Measurements from ENCODE around the gene CANX.

Gene CANX

DNA sequence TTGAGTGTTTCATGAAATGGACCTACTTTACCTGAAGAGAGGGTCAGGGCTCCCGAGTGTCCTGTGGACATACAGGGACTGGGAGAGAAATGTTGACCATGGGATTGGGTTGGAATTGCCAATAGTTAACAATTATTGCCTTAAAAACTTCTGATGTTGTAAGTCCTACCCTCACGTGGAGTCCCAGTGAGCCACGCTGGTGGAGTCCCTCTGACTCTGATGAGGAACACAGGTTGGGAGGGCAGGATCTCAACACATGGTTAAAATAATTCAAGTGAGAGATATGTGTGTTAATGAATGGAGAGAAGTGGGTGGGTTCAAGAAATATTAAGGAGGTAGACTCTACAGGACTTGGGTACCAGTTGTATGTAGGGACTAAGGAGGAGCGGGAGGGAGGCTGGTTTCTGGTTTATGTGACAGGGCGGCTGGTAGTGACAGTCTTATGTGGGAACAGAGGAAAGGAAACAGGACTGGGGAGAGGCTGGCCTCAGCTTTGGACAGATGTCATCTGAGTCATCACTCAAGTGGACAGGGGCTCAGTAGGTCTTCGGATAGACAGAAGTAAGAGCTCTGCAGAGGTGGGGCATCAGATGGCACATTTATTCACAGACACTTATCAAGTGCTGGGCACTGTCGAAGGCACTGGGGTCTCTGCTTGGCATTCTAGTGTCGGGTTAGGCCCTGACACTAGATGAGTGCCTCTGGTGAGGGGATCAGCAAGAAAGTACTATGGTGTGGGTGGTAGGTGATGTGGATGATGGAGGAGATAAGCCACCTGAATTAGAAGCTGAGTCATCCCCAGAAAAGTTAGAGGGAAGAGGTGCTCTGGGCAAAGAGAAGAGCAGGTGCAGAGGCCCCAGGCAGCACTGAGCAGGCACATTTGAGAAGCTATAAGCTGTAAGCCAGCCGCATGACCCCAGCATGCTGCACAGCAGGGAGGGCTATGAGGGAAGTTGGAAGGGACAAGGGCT lies 61.1 kb downstream of the CANX start:
- no peak for DNase-seq

DNA sequence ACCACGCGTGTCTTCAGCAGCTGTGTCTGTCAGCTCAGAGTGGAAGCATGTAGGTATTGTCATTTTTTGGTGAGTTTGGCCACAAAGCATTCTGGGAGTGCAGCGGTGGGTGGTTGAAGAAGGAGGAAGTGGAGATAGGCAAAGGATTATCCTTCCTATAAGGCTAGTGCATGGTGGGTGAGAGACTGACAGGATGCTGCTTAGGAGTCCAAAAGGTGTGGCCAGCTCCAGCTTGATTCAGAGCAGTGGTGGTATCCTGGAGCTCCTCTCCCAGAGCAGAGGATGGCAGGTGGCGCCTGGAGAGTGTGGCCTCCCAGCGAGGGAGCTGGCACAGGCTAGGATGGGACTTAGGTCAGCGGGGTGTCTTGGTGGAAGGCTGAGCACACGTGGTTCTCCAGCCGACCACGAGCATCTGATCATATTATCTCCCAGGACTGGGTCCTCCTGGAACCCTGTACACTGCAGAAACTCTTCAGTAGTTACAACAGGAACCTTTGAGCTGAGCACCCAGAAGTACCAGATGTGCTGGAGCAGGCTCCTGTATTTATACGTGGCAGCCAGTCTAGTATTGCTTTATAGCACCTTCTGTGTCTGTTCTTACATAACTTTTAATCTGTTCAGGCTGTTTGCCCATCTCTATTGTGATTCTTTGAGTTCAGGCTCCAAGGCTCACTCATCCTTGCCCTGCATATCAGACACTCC lies 63.5 kb downstream of the CANX start:
- no peak for DNase-seq

DNA sequence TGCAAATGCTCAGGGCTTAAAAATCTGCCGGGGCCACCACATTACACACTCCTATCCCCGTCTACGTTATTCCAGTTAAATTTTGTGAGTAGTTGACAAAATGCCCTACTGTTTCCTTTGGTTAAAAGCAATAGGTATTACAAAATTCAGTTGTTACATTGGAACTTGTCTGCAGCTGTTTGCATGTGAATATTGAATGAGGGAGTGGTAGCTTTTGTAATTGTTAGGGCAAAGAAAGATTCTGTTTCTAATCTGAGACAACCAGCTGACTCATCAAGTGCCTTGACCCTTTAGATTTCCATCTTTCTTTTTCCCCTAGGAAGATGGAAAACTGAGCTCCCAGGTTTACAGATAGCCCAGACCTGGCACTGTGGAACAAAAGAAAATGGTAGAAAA lies 64.0 kb downstream of the CANX start:
- no peak for DNase-seq

DNA sequence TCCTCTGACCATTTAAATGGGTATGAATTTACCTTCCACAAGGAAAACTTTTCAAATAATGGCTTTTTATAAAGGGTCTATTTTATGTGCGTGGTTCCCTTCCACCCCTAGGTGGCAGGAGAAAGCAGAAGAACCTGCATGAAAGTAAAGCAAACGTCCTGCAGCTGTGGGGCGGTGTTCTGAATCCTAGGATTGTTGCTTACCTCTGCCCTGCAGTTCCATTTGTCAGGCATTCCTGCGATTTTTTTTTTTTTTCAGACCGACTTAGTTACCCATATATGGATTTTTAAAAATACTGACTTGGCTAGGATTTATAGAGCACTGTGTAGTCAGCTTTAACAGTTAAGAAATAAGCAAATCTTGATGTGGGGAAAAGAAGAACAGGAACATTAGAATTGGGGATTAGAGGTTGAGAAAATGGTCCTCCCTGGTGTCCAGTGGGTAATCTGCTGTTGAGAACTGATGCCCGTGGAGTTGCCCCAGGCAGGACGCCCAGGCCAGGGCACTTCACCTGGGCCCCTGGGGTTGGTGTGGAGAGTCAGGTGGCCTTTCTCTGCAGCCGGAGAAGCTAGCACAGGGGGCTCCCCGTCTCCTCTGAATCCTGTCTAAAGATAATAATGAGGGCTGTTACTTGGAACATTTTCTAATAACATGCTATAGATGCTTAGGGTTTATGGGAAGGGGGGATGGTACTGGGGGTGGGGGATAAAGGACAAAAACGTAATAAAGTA lies 64.6 kb downstream of the CANX start:
- peak; percentile 13 for DNase-seq

DNA sequence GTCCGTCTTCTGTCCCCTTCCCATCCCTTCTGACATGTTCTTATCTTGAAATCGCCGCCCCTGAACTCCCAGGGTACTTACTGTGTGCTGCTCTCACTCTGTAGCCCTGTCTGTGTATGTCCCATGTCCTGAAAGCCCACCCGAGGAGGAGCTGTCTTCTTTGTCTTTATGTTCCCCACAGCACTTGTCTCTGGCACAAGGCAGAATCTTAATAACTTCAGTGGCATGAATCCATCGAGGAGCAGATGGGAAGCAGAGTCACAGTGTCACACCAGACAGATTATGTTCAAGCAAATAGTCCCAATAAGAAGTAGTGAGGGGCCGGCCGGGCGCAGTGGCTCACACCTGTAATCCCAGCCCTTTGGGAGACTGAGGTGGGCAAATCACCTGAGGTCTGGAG lies 65.3 kb downstream of the CANX start:
- no peak for DNase-seq

DNA sequence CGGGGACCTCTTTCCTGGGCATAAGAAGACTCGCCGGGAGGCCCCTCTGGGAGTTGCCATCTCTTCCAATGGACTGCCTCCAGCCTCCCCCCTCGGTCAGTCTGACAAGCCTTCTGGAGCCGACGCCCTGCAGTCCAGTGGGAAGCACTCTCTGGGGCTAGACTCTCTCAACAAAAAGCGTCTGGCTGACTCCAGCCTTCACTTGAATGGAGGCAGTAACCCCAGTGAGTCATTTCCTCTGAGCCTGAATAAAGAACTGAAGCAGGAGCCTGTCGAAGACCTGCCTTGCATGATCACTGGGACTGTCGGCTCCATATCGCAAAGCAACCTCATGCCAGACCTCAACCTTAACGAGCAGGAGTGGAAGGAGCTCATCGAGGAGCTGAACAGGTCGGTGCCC lies 66.6 kb downstream of the CANX start:
- DNase-seq = no peak

DNA sequence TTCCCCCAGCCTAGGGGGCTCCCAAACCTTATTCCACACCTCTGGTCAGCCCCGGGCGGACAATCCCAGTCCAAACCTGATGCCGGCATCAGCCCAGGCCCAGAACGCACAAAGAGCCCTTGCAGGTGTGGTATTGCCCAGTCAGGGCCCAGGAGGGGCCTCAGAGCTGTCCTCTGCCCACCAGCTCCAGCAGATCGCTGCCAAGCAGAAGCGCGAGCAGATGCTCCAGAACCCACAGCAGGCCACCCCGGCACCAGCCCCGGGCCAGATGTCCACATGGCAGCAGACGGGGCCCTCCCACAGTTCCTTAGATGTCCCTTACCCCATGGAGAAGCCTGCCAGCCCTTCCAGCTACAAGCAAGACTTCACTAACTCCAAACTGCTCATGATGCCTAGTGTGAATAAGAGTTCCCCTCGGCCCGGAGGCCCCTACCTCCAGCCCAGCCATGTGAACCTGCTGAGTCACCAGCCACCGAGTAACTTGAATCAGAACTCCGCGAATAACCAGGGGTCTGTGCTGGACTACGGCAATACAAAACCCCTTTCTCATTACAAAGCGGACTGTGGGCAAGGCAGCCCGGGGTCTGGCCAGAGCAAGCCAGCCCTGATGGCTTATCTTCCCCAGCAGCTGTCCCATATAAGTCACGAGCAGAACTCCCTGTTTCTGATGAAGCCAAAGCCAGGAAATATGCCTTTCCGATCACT lies 67.4 kb downstream of the CANX start:
- no peak for DNase-seq

DNA sequence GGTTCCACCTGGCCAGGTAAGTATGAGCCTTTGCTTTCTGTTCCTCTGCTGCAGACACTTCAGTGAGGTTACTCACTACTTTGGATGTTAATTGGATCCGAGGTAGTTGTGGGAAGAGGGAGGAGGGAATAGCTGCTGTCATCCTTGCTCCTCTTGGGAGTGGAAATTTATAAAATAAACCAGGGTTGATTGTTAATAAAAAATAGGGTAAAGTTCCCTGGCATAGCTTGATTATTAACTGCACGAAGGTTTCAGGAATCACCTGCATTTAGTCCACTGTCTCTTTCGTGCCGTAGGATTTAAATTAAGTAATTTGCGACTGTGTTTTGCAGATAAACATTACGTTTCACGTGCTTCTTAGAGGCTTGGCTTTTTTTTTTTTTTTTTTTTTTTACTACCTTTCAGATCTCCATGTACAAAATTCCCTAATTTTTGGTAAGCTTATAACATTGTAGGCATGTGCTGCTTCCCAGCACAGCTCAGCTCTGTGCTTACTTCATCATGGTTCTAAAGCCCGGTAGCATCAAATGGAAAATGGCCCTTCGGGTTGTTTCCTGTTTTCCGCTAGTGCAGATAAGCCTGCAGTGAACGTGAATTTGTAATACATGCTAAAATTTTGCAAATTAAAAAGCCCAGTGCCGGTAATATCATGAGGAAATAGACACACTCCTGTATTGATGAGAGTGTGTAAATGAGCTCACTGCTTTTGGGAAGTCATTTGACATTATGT lies 68.1 kb downstream of the CANX start:
- DNase-seq = no peak

DNA sequence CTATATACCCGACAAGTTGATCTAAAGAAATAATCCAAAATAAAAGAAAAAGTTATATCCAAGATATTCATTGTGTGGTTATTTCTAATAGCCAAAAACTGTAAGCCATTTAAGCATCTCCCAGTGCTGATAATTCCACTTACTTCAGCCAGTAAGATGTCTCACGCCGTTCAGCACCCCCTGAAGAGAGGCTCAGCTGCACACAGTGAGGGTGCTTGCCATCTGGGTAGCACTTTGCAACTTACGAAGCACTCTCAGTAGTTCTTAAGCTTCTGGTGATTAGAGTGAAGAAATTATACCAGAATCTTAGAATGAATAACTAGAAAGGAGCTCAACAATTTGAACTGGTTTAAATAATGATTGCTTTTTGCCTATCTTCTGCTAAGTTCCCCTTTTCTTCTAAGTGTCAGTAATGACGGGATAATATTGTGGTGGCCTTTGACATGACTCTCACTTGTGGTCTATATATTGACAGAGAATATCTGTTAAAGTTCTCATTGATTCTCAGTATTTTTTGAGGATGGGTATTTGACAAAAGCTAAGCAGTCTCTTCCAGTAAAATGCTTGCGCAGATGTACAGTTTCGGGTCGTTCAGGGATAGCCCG lies 68.8 kb downstream of the CANX start:
- no peak for DNase-seq

DNA sequence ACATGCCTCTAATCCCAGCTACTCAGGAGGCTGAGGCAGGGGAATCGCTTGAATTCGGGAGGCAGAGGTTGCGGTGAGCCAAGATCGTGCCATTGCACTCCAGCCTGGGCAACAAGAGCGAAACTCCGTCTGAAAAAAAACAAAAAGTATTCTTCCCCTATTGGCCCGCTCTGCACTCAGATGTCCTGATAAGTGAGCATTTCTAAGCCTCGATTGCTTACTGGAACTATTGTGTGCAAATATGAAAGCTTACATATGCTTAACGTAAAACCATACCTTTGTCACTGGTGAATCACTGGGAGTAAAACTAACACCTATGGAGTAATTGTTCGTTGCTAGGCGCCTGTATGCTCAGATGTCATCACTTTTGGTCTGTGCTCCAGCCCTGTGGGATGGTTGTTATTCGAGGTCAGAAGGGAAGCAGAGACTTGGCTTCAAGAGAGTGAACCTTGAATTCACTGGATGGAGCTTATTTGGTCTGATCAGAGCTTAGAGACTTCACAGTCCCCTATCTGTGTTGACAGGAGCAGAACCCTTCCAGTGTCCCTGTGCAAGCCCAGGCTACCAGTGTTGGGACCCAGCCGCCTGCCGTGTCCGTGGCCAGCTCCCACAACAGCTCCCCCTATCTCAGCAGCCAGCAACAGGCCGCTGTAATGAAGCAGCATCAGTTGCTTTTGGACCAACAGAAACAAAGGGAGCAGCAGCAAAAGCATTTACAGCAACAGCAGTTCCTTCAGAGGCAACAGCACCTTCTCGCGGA lies 69.7 kb downstream of the CANX start:
- DNase-seq = no peak

DNA sequence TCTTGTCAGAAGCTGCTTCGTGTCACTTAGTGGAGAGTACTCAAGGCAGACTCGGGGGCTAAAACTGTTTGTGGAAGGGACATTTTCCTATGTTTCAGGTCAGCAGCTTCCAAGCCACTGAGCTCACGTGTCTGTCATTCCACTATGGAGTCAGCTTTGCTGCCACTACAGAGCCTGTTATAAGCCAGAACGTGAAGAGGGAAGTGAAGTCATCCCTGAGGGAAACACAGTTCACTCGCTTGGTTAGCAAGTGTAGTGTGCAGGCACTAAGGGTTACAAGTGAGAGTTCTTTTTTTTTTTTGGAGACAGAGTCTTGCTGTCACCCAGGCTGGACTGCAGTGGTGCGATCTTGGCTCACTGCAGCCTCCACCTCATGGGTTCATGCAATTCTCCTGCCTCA lies 70.5 kb downstream of the CANX start:
- DNase-seq = no peak

DNA sequence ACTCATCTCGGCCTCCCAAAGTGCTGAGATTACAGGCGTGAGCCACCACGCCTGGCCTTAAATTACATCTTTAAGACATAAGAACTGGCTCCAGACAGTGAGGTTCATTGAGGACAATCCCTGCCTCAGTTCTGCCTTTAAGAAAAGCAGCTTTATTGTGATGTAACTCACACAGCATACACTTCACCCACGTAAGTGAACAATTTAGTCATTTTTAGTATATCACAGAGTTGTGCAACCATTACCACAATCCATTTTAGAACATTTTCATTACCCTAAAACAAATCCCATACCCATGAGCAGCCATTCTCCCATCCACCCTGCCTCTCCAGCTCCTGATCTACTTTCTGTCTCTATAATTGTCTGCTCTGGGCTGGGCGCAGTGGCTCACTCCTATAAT lies 71.0 kb downstream of the CANX start:
- DNase-seq = no peak

DNA sequence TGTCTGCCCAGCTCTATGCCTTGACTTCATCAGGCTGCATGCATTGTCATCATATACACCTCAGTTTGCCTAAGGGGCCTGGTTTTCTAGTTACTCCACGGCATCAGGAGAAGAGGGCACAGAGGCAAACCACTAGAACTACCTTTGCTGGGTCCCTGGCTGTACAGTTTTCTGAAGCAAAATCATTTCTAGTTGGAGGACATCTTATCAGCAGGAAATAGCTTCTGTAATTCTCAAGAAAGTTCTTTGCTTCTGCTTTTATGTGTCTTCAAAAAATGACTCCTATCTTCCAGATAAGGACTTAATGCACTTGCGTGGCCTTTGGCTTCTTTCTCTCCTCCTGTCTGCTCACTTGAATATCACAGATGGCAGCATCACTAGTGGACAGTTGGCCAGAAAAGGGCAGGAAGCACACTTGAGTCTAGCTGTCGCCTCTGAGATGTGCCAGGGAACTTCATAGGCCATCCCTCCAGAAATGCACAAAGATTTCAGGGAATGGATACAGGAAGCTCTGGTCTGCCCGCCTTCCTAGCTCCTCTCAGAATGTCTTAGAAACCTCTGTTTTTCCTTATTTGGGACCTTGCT lies 72.6 kb downstream of the CANX start:
- DNase-seq = no peak

DNA sequence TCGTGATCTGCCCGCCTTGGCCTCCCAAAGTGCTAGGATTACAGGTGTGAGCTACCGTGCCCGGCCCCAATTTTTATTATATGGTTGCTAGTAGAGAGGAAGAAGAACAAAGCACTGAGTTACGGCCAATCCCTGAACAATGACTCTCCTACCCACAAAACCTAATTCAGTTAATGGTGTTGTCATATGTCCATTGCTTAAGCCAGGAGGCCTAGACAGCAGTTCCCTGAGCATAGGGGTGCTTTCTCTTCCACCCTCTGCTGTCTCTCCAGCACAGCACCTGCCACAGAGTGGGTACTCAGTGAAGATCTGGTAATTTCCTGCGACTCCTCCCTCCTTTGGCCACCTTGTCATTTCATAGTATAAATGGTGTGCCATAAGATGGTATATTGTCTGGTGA lies 73.6 kb downstream of the CANX start:
- DNase-seq = no peak

DNA sequence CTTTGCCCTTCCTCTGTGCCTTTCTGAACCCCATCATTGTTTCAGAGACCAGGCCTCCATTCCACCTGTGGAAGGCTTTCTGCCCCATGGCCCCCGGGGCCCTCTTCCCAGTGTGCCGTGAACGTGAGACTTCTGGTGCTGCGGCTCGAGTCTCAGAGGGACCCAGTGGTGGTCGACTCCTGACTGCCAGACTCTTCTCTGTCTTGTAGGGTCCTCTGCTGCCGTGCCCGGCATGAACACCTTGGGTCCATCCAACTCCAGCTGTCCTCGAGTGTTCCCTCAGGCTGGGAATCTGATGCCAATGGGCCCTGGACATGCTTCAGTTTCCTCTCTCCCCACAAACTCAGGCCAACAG lies 74.9 kb downstream of the CANX start:
- no peak for DNase-seq

DNA sequence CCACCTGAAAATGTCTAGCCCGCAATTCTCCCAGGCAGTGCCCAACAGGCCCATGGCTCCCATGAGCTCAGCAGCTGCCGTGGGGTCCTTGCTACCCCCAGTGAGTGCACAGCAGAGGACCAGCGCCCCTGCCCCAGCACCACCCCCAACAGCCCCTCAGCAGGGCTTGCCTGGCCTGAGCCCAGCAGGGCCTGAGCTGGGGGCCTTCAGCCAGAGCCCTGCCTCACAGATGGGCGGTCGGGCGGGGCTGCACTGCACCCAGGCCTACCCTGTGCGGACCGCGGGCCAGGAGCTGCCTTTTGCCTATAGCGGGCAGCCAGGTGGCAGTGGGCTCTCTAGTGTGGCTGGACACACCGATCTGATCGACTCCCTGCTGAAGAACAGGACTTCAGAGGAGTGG lies 75.7 kb downstream of the CANX start:
- DNase-seq = no peak

DNA sequence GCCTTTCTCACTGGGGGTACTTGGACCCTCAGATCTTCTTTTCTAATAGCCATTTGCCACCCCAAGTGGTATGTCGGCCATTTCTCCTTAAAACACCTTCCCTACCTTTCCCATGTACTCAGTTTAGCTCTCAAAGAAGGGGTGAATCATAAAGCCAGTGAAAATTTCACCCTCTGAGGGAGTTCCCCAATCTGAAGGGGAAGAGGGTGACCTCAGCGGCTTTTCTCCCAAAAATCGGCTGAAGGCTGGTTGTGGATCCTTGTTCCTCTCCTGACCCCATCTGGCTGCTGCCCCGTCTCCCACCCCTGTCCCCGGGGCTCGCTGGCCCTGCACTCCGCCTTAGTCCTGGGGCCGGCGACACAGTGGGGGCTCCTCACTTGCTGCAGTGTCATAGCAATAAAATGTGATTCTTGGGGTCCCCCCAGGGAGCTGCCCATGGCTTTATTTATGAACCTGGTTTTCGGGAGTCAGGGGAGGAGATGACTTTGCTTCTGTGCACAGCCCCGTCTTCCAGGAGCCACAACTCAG lies 77.7 kb downstream of the CANX start:
- no peak for DNase-seq

DNA sequence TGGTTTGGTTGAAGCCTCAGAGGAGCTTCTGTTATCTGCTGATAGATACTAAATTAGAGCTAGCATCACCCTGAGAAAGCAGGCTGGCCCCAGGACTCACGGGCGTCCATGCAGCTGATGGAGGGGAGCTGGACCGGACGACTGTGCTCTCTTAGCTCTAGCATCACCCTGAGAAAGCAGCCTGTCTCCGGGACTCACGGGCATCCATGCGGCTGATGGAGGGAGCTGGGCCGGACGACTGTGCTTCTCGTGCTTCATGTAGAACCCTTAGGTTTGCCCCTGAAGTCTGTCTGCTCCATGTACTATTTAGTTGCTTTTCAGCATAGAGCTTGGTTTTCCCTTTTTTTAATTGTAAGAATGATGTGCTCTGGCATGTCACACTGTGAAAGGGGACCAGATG lies 78.7 kb downstream of the CANX start:
- DNase-seq = no peak

DNA sequence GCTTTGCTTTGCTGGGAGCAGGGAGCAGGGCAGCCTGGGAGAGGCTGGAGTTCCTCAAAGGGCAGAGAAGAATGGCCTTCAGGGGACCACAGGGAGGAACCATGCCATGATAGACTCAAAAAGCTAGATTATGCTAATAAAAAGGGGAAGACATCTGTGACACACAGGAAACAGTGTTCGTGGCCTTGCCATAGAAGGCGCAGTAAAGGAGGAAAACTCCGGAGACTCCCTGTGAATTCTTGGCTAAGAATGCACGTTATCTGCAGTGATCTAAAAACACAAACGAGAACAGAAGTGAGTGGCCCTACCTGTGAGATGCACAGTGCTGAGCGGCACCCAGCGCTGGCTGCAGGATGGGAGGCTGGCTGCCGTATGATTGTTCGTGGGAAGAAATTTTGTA lies 79.1 kb downstream of the CANX start:
- no peak for DNase-seq

DNA sequence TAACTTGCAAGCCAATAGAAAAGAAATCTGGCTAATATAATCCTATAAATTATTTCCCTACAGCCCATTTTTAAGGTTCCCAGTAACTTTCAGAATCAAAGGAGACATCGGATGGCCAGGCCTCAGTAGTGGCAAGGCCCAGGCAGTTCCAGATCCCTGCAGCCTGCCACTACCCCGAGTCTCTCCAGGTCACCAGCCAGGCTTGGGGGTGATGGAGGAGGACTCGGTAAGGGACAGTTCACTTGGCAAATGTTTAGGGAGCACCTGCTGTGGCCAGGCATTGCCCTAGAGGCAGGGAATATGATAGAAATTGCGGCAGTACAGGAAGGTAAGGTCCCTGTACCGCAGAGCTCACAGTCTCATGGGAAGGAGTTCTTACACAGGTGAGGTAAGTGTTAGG lies 79.8 kb downstream of the CANX start:
- DNase-seq = no peak

DNA sequence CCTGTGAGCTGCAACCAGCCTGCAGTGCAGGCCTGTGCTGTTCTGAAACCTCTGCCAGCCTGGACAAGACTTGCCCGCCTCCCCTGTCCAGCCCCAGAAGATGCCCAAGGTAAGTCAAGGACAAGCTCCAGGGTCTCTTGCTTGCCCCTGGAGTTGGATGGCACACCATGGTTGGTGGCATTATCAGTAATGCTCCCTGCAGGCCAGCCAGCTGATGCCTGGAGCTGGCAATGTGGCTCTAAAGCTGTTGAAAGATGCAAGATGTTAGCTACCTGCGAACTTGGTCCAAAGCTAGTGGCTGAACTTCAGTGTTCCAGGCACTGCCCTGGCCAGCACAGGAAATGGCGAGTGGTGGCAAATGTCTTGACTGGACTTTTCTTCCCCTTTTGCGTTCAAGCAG lies 81.1 kb downstream of the CANX start:
- no peak for DNase-seq

Data from DMS79 (cell line).